NT2/D1 (cell line): ENCODE measurements around the gene LZTS3.

Source experiments
- SUZ12 ChIP-seq: IDR thresholded peaks from 2 replicates; pipeline ENCODE4 v1.6.1; 2011; ENCODE audit not compliant: insufficient read length, insufficient read depth; ENCODE audit errors: extremely low read depth
- YY1 ChIP-seq: IDR thresholded peaks from 2 replicates; pipeline ENCODE4 v1.6.1; 2011; ENCODE audit not compliant: insufficient read length, insufficient read depth

DNA sequence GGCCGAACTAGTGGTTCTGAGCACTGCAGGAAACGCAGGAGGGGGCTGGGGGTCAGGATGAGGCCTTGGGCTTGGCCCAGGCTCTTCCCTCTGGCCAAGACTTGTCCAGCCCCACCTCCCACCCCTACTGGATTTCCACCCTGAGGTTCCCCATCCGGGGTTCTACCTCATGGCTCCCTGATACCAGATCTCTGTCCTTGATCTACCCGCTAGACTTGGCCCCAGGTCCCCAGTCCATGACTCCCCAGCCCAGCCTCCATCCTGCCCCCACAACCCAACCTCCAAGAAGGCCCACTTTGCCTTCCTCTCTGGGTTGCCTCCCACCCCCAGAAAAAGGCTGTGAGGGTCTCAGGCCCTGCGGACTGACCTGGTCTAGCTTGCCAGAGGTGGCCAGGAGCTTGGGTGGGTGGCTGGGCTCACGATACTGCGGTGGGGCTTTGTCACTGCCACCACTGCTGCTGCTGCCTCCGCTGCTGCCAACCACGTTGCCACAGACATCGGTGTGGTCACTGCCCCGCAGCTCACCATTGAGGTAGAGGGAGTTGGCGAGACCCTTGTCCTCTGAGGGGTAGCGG is 6.9 kb downstream of the LZTS3 start:
- TF ChIP-seq YY1 (no peak), SUZ12 (no peak)
